SHP77 (cell line): ENCODE measurements around the gene CHIT1.
A peak's percentile ranks its signal among the peaks of the same experiment; 100 is the strongest.

ENCODE experiments used
- DNase-seq, 2 experiments: peaks; one replicate each; lab custom pipeline; 2025; lab: John Stamatoyannopoulos, UW

CHIT1 gene

DNA sequence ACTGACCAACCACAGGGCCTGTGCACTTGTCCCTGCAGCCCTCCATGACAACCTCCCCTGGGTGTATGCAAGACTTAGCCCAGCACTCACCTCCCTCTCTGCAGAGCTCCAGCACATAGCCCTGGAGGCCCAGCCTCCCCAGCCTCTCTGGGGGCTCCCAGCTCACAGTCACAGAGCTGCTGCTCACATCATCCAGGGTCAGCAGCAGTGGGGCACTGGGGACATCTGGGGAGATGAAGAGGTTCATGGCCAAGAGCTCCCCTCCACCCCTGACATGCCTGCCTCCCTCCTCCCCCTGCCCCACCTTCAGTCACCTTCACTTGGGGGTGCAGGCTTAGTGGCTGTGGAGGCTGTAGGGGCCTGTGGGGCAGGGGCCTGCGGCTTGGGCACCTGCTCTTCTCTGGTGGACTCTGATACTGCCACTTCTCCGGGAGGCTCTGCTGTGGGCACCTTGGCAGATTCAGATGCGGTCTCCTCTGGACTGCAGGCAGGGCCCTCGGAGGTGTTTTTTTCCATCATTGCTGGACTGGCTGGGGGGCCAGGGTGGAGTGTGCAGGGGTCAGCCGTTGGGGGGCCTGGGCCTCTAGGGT, 54.1 kb downstream of the CHIT1 start, which contains the start of gene MYBPH:
TSS of gene MYBPH (minus strand) at position 590 of the 590 bp plus-strand sequence. CDS start at position 519, 71 bp downstream.
- no peak for DNase-seq

- no peak for DNase-seq
These were observed 55.0 kb downstream of the CHIT1 start for GRCh38 chr1:203174324-203174985.

- DNase-seq = no peak
These were observed 55.9 kb downstream of the CHIT1 start for GRCh38 chr1:203173566-203173965.

- DNase-seq = no peak
These were observed 56.4 kb downstream of the CHIT1 start for GRCh38 chr1:203173011-203173555.

- peak in 1 of 2 experiments; percentile 54 for DNase-seq
These were observed 57.1 kb downstream of the CHIT1 start for GRCh38 chr1:203172184-203173010.

- no peak for DNase-seq
These were observed 57.9 kb downstream of the CHIT1 start for GRCh38 chr1:203171341-203172183.

DNA sequence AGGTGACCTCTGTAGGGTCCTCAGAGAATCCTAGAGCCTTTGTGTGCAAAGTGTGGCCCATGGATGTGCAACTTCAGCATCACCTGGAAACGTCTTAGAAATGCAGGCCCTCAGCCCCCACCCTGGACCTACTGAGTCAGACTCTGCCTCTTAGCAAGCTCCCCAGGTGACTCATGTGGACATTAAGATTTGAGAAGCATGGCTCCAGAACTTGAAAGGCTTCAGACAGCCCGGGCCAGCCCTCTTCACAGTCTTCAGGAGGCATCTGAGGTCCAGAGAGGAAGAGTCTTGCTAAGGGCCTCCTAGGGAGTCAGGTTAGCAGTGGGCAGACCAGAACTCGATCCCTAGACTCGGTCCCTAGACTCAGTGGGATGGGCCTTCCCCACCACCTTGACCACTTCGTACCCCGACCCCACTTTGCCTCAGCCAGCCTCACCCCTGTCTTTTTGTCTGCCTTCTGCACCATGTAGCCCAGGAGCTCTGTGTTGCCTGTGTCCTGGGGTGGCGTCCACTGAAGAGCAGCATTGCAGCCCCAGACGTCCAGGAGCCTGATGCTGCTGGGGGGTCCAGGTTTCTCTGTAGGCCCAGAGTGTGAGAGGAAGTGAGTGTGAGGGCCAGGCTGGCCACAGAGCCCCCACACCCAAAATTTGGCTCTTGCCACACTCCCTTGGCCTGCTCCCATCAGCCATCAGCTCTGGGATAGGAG, 58.7 kb downstream of the CHIT1 start:
- DNase-seq = no peak

DNA sequence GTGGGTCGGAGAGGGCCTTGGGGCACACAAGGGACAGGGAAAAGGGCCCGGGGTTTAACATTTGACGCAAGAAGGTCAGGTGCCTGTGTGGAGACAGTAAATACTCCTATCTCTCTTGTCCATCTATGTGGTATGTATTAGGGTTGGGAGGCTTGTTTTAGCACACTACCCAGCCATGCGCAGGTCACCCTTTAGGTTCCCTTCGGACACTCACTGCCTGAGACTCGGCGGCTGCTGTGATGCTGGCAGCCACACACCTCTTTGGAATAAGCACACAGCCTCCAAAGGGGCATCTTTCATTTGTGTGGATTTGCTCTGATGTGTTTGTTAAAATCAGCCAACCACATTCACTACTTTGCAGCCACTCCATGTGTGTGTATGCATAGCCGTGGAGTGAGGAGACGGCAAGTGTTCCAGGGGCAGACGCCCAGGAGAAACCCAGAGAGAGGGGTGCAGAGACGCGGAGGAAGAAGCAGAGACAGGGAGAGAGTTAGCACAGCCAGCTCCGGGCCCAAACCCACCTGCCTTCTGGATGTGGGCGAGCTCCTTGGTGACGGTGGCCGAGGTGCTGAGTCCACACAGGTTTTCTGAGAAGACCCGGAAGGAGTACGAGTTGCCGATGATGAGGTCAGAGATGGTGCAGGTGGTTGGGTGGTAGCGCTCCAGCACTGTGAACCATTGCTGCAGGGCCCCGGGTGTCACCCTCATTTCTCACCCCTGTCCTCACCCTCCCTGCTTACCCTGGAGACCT, 59.5 kb downstream of the CHIT1 start:
- DNase-seq = no peak

GRCh38 chr1:203168991-203169390, 60.5 kb downstream of the CHIT1 start:
- DNase-seq = no peak

GRCh38 chr1:203168256-203168786, 61.2 kb downstream of the CHIT1 start:
- DNase-seq = no peak

- DNase-seq = no peak
These were observed 61.6 kb downstream of the CHIT1 start for GRCh38 chr1:203167913-203168200.

GRCh38 chr1:203167026-203167912, 62.2 kb downstream of the CHIT1 start:
- DNase-seq = no peak

GRCh38 chr1:203166192-203166940, 63.1 kb downstream of the CHIT1 start:
- peak in 1 of 2 experiments; percentile 35 for DNase-seq
